H1 (cell line): ENCODE measurements around the gene FRRS1L. TPM values are rescaled to one million over a fixed set of nuclear protein-coding genes. Genes with fewer than 3 reads are reported as not detected.

Source experiments
- KDM4A ChIP-seq: IDR thresholded peaks from one replicate; pipeline ENCODE4 v1.7.1; 2012; ENCODE audit warnings: low read depth, mild to moderate bottlenecking, moderate library complexity, low read length, inconsistent platforms; ENCODE audit not compliant: severe bottlenecking
- MAX ChIP-seq: IDR thresholded peaks from 2 replicates; pipeline ENCODE4 v1.6.1; 2012; ENCODE audit warnings: inconsistent platforms
- SP1 ChIP-seq: IDR thresholded peaks from 2 replicates; pipeline ENCODE4 v1.6.1; 2011; ENCODE audit warnings: low read depth, low read length
- YY1 ChIP-seq: IDR thresholded peaks from 2 replicates; pipeline ENCODE4 v1.6.1; 2011; ENCODE audit warnings: low read depth, mild to moderate bottlenecking, low read length
- polyA plus RNA-seq, 7 experiments: library from polyadenylated mRNA; depleted of rRNA in 3 of 7; stranded (reverse) in 5 of 7; unstranded in 2 of 7; fragments of >200 nt in 5 of 7; fragments of 200-250 nt in 2 of 7; gene quantifications; 1 replicate in 5 of 7; 2 replicates in 1 of 7; 4 replicates in 1 of 7; pipeline versions ENCODE4 v1.2.1 to v1.2.3, GENCODE V29; 2011 to 2013; ENCODE audit warnings: missing spikeins in 2 of 7, mixed read lengths in 2 of 7
- total RNA-seq: library from RNA; stranded (reverse); fragmentation: NEBNext Ultra II Directional; extraction: Animal tissue kit (Norgen Biotek cat#: 25700); gene quantifications from 2 replicates; pipeline ENCODE4 v1.2.1, GENCODE V29; 2021

The FRRS1L gene
- total and polyA plus RNA-seq, 2 of the 8 experiments (the other 6 are each of a cell fraction or from before 2014, with no cell fraction given), result 1.0 to 2.2 TPM

- no peak for TF ChIP-seq MAX
- no peak for TF ChIP-seq YY1
- TF ChIP-seq SP1, result no peak
- TF ChIP-seq KDM4A, result no peak
Observed at GRCh38 chr9:109092587-109092986, 74.5 kb downstream of the FRRS1L start (continued).
